HPDE6-E6E7 (cell line): ENCODE data around the gene RUNX1.

Experiments
- DNase-seq: peaks from one replicate; pipeline ENCODE4 v3.0.0; 2011; ENCODE audit warnings: missing footprints; ENCODE audit errors: extremely low spot score

RUNX1 gene

GRCh38 chr21:34740198-34740597 lies 308.9 kb downstream of the RUNX1 start:
- DNase-seq: no peak
